Measurements from ENCODE around the gene KRTAP1-5. TPM values are rescaled to one million over a fixed set of nuclear protein-coding genes. Genes with fewer than 3 reads are reported as not detected.

Gene KRTAP1-5
- total and polyA plus RNA-seq, 10 of the 15 experiments (the other 5 are each of a cell fraction or from before 2014, with no cell fraction given) = not detected

- H3K27ac ChIP-seq (ENCODE audit: control insufficient read depth, insufficient read depth) = no peak overlapping the region
- H3K9ac ChIP-seq (ENCODE audit: control insufficient read depth, insufficient read depth, low read length) = no peak overlapping the region
- under 1% methylated on average over 5 of the region's 5 CpGs for WGBS (ENCODE audit: insufficient coverage, insufficient replicate concordance, low lambda C conversion rate, missing lambda C conversion rate)
- no peaks in the 10 kb centered on the region for H3K4me1 ChIP-seq (ENCODE audit: control insufficient read depth, insufficient read depth, low read length)
- FAIRE-seq = no peak
- in situ Hi-C loops (cut with MboI) (no loop called here), intact Hi-C loops (cut with micrococcal nuclease; ENCODE audit: unreplicated experiment) (no loop called here)
- DNase-seq (ENCODE audit: low read depth, low spot score) = no peak
- RAD21 ChIA-PET (ENCODE audit: unreplicated experiment) = no interaction called here
- no peak overlapping the region for H3K4me3 ChIP-seq
- no peak overlapping the region for H2AFZ ChIP-seq (ENCODE audit: control insufficient read depth, low read depth, low read length)
- SMC1A ChIA-PET (ENCODE audit: uncharacterized antibody, unreplicated experiment) = no interaction called here
- H3K4me2 ChIP-seq (ENCODE audit: control insufficient read depth, insufficient read depth) = no peak overlapping the region
- no peaks in the 10 kb centered on the region for H3K9me3 ChIP-seq (replicated peaks; ENCODE audit: control insufficient read depth, insufficient read depth, low read length)
- BruUV-seq (replicated peaks) = no TSS peak
- POLR2A ChIA-PET = no interaction called here
- CTCF ChIA-PET = no interaction called here
- H3K27me3 ChIP-seq (replicated peaks in 1 of 2; ENCODE audit: control insufficient read depth in 2 of 2, insufficient read depth in 2 of 2, low read length in 1 of 2) = peaks cover 0 to 5% of the 10 kb centered on the region in 2 experiments; a peak in 2 of 4 replicates
- no peaks in the 10 kb centered on the region for H3K79me2 ChIP-seq (ENCODE audit: control insufficient read depth, insufficient read depth, low read length)
- no peak for ATAC-seq
- no peaks in the 10 kb centered on the region for H3K36me3 ChIP-seq (ENCODE audit: control insufficient read depth in 2 of 2, insufficient read depth in 2 of 2, low read length in 1 of 2)
- H4K20me1 ChIP-seq (ENCODE audit: control insufficient read depth, insufficient read depth) = no peaks in the 10 kb centered on the region
- TF ChIP-seq RAD21 (IDR thresholded peaks at IDR 0.05; ENCODE audit: insufficient read depth, low read depth, low read length) (no peak), ZNF592 (IDR thresholded peaks at IDR 0.05) (no peak), BCL11A (IDR thresholded peaks at IDR 0.05; ENCODE audit: low read depth, low read length) (no peak), RELA (IDR thresholded peaks at IDR 0.05; ENCODE audit: borderline replicate concordance, partially characterized antibody) (no peak), CHD2 (IDR thresholded peaks at IDR 0.05; ENCODE audit: borderline replicate concordance, low read depth, low read length) (no peak), BCLAF1 (IDR thresholded peaks at IDR 0.05) (no peak), DPF2 (IDR thresholded peaks at IDR 0.05) (no peak), STAT3 (IDR thresholded peaks at IDR 0.05; ENCODE audit: low read depth, low read length) (no peak), RBBP5 (conservative IDR thresholded peaks at IDR 0.05) (no peak)
- TF ChIP-seq, protein P1, sequence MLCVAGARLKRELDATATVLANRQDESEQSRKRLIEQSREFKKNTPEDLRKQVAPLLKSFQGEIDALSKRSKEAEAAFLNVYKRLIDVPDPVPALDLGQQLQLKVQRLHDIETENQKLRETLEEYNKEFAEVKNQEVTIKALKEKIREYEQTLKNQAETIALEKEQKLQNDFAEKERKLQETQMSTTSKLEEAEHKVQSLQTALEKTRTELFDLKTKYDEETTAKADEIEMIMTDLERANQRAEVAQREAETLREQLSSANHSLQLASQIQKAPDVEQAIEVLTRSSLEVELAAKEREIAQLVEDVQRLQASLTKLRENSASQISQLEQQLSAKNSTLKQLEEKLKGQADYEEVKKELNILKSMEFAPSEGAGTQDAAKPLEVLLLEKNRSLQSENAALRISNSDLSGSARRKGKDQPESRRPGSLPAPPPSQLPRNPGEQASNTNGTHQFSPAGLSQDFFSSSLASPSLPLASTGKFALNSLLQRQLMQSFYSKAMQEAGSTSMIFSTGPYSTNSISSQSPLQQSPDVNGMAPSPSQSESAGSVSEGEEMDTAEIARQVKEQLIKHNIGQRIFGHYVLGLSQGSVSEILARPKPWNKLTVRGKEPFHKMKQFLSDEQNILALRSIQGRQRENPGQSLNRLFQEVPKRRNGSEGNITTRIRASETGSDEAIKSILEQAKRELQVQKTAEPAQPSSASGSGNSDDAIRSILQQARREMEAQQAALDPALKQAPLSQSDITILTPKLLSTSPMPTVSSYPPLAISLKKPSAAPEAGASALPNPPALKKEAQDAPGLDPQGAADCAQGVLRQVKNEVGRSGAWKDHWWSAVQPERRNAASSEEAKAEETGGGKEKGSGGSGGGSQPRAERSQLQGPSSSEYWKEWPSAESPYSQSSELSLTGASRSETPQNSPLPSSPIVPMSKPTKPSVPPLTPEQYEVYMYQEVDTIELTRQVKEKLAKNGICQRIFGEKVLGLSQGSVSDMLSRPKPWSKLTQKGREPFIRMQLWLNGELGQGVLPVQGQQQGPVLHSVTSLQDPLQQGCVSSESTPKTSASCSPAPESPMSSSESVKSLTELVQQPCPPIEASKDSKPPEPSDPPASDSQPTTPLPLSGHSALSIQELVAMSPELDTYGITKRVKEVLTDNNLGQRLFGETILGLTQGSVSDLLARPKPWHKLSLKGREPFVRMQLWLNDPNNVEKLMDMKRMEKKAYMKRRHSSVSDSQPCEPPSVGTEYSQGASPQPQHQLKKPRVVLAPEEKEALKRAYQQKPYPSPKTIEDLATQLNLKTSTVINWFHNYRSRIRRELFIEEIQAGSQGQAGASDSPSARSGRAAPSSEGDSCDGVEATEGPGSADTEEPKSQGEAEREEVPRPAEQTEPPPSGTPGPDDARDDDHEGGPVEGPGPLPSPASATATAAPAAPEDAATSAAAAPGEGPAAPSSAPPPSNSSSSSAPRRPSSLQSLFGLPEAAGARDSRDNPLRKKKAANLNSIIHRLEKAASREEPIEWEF (IDR thresholded peaks at IDR 0.05; ENCODE audit: insufficient replicate concordance, low read depth, low read length) = no peak
Observed at GRCh38 chr17:40981115-40981514, 45.9 kb downstream of the KRTAP1-5 start.

Measured in GM12878 (cell line).